DMS53 (cell line): ENCODE data around the gene WWP2.
"Not testable (repeated sequence)": the region's sequence is repeated elsewhere in the genome, so short reads cannot be mapped to it uniquely, and the experiment has no call there.

Experiments
- DNase-seq: peaks from one replicate; lab custom pipeline; 2025; lab: John Stamatoyannopoulos, UW

The WWP2 gene

GRCh38 chr16:69831212-69832123 is 69.3 kb downstream of the WWP2 start:
- DNase-seq = peak; percentile 49

DNA sequence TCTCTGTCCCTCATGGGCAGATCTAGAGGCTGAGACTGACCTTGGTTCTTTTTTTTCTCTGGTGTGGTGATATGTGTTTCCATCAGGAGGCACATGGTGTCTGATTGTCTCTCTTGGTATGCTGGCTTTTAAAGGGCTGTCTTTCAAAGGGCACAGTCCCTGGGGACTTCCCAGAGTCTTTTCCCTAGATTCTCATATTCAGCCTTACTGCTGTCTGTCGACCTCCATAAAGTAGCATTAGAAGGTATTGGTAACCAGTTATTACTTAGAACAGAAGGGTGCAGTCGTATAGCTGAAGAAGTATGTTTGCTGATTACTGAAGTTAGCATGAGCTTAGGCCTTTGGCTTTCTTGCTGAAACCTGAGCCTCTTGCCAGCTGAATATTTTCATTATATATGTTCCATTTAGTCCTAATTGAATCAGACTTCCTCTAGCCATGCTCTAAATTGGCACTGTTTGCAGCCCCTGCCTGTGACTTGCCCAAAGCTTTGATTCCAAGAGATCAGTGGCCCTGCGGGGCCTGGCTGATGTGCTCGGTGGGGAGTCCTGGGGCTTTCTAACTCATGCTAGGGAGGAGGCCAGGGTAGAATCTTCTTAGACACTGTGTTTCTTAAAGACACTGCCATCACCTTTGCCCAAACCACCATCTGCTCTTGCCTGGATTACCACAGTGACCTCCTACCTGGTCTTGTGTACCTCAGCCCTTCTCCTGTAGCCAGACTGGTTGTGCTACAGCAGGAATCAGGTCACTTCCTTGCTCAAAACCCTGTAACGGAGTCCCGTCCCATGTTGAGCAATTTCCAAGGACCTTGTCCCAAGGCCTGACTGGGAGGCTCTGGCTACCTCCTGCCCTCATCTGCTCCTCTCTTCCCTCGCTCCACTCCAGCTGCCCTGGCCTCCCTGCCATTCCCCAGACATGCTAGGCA is 71.5 kb downstream of the WWP2 start:
- no peak for DNase-seq

GRCh38 chr16:69834807-69835466 is 72.8 kb downstream of the WWP2 start:
- DNase-seq = no peak

- no peak for DNase-seq
Measured at GRCh38 chr16:69836257-69836656, 74.1 kb downstream of the WWP2 start.

GRCh38 chr16:69837380-69837779 is 75.2 kb downstream of the WWP2 start:
- DNase-seq = no peak

GRCh38 chr16:69838489-69838888 is 76.4 kb downstream of the WWP2 start:
- DNase-seq = no peak

DNA sequence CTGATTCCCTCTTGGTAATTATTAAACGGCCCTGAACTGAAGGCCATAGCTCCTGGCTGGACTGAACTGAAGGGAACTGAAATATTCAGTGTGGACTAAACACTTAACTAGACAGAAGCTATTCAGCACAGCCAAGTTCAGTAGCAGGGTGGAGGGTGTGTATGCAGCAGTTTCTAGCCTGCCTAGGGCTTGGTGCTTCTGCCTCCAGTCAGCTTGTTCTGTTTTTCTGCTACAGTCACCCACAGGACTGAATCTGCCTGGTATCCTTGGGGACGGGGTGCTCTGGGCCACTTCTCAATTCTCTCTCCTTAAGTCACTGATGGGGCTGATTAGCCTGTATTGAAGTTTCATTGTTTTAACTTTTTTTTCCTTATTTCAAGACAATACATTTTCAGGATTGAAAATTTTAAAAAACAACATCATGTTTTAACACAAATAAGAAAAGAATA is 77.1 kb downstream of the WWP2 start:
- no peak for DNase-seq

DNA sequence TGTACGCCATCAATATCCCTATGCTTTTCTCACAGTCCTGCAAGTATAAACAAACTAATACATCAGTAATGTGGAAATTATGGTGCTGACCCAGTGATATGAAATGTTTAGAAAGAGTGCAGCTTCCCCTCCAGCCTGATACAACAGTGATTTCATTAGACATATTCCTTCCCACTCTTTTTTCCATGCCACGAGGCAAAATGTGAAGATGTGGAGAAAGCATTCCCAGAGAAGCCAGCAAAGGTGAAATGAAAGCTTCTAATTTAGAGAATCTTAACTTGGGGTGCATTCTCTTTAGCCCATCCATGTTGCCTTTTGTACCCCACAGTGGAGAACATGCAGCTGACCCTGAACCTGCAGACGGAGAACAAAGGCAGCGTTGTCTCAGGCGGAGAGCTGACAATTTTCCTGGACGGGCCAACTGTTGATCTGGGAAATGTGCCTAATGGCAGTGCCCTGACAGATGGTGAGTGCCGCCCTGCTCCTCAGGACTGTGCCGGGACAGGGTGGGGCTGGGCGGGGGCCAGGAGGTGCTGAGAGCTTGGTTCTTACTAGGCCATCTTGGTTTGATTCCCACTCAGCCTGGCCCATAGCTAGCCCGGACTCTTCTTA is 77.8 kb downstream of the WWP2 start:
- no peak for DNase-seq

DNA sequence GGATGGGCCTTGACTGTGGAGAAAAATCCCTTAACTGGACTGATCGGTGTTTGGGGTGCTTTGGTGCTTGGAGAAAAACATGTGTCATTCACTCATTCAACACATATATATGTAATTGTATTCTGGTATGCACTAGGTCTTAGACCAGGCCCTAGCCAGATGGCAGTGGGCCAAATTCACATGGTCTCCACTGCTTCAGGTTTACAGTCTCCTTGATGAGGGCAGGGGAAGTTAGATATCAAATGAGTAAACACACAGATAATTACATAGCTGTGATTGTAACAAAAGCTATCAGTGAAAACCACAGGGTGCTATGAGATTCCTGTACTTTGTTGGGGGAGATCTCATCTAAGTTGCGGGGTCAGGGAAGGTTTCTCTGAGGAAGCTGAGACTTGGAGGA is 78.8 kb downstream of the WWP2 start:
- DNase-seq = no peak

DNA sequence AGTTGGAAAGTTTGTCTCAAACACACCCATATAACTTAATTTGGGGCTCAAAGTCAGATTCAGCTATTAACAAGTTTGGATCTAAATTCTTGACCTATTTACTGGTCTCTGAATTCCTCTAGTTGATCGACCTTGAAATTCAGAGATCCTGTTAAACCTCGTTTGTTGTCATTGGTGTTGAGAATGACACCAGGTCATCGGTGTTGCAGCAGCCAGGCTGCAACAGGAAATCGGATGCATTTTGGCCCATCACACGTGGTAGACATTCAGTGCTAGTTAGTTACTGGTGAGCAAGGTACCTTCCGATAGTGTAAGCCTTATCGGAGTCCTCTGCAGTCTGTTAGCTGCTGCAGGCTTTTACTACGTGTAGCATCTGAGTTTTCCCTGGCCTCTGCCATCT is 82.3 kb downstream of the WWP2 start:
- no peak for DNase-seq

GRCh38 chr16:69845181-69845580 is 83.0 kb downstream of the WWP2 start:
- no peak for DNase-seq

GRCh38 chr16:69847643-69848042 is 85.5 kb downstream of the WWP2 start:
- no peak for DNase-seq

- no peak for DNase-seq
Measured at GRCh38 chr16:69848637-69849545, 86.8 kb downstream of the WWP2 start.

DNA sequence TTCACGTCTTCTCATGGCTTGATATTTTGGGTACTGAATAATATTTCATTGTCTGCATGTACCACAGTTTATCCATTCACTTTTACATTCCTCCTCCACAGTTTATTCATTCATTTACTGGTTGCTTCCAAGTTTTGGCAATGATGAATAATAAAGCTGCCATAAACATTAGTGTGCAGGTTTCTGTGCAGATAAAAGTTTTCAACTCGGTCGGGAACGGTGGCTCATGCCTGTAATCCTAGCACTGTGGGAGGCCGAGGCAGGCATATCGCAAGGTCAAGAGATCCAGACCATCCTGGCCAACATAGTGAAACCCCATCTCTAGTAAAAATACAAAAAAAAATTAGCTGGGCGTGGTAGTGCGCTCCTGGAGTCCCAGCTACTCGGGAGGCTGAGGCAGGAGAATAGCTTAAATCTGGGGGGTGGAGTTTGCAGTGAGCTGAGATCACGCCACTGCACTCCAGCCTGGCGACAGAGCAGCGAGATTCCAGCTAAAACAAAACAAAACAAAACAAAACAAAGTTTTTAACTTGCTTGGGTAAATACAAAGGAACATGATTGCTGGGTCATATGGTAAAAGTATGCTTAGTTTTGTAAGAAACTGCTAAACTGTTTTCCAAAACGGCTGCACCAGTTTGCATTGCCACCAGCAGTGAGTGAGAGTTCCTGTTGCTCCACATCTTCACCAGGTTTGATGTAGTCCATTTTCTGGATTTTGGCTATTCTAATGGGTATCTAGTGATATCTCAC is 89.5 kb downstream of the WWP2 start:
- no peak for DNase-seq

GRCh38 chr16:69852815-69853214 is 90.7 kb downstream of the WWP2 start:
- DNase-seq = no peak

- DNase-seq = no peak
Measured at GRCh38 chr16:69853481-69853880, 91.3 kb downstream of the WWP2 start.

GRCh38 chr16:69854776-69855175 is 92.6 kb downstream of the WWP2 start:
- not testable (repeated sequence) for DNase-seq

- DNase-seq = no peak
Measured at GRCh38 chr16:69855592-69855991, 93.5 kb downstream of the WWP2 start.

DNA sequence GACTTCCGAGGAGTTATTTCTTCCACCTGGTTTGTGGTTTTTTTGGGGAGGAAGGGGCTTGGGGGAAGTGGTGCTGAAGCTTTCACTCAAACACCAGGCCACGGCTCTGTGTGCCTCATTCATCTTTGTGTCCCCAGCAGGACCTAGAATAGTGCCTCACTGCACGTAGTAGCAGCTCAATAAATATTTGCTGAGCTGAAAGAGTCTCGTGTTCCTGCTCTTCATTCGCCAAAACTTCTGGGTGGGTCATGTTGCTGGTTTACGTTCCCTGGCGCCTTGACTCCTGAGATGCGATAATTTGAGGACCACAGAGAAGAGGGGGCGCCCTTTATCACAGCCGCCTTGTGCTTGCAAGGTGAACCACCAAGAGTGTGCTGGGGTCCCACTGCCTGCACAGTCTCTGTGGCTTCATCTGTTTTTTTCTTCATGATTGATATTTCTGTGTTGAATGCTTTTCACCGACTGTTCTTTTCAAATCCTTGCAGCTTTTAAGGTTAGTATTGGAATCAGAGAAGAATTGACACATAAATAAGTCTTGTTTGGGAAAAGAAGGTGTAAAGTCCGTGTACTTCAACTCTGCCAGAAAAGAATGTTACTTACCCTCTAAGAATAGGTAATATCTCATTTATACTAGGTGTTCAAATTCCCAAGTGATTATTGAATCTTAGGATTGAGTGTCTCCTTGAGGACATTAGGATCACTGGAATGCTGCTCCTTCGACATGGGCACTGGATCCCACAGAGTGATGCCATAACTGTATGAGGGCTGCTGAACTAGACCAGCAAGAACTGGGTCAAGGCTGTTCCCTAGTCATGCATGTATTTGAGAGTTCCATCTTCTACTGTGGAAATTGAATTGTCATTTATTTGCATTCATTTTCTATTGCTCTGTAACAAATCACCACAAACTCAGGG is 96.3 kb downstream of the WWP2 start:
- DNase-seq = no peak
